Lung (tissue), 12 donors: Measurements from ENCODE around the gene PLA2G2D. TPM values are rescaled to one million over a fixed set of nuclear protein-coding genes. Genes with fewer than 3 reads are reported as not detected.

Source experiments
- ATAC-seq: fragments of 200-7000 bp; cut with Tn5 transposase; one replicate; pipeline ENCODE4 v1.9.1; 2020; ENCODE audit warnings: moderate number of reproducible peaks; ENCODE audit not compliant: insufficient read depth, low FRiP score
- DNase-seq, 3 donors: peaks; one replicate each; pipeline ENCODE4 v3.0.0-alpha.2; 2013 to 2017
- H3K27ac ChIP-seq, 2 donors: one replicate each; pipeline ENCODE4 v1.5.1; 2013; ENCODE audit warnings: mild to moderate bottlenecking in 2 of 2, moderate library complexity in 2 of 2, control low read depth in 1 of 2, inconsistent platforms in 1 of 2, low read depth in 1 of 2, low read length in 1 of 2
- H3K27me3 ChIP-seq, 3 donors: one replicate each; pipeline ENCODE4 v1.5.1; 2013; ENCODE audit warnings: low read length in 2 of 3; ENCODE audit not compliant: control insufficient read depth in 3 of 3, insufficient read depth in 3 of 3
- H3K36me3 ChIP-seq, 4 donors: one replicate each; pipeline ENCODE4 v1.5.1; 2013; ENCODE audit warnings: low read length in 4 of 4, mild to moderate bottlenecking in 1 of 4, moderate library complexity in 1 of 4; ENCODE audit not compliant: control insufficient read depth in 4 of 4, insufficient read depth in 4 of 4
- H3K4me1 ChIP-seq, 5 donors: one replicate each; pipeline ENCODE4 v1.5.1; 2013; ENCODE audit warnings: low read length in 5 of 5, mild to moderate bottlenecking in 2 of 5, moderate library complexity in 1 of 5; ENCODE audit not compliant: control insufficient read depth in 5 of 5, insufficient read depth in 5 of 5
- H3K4me3 ChIP-seq: one replicate; pipeline ENCODE4 v1.5.1; 2013; ENCODE audit warnings: mild to moderate bottlenecking, control low read depth, moderate library complexity
- H3K9ac ChIP-seq, 2 donors: one replicate each; pipeline ENCODE4 v1.5.1; 2013; ENCODE audit warnings: low read length in 2 of 2, control low read depth in 1 of 2; ENCODE audit not compliant: insufficient read depth in 1 of 2
- H3K9me3 ChIP-seq, 4 donors: one replicate each; pipeline ENCODE4 v1.5.1; 2013; ENCODE audit warnings: low read length in 3 of 4, mild to moderate bottlenecking in 1 of 4, moderate library complexity in 1 of 4; ENCODE audit not compliant: control insufficient read depth in 4 of 4, insufficient read depth in 3 of 4
- WGBS, 2 donors: extraction: QIAGEN DNeasy Blood & Tissue Kit; methylation state at CpG; one replicate each; pipeline ENCODE4 v1.1.7; 2013; 5-methylcytosine and 5-hydroxymethylcytosine counted together
- polyA plus RNA-seq, 2 donors: library from polyadenylated mRNA; stranded (reverse); fragments of 200-250 nt; gene quantifications; one replicate each; pipeline ENCODE4 v1.2.1, GENCODE V29; 2013
- total RNA-seq, 2 donors: library from RNA; depleted of rRNA in 1 of 2; stranded (reverse); fragments of >200 nt in 1 of 2; gene quantifications; one replicate each; pipeline ENCODE4 v1.2.1, GENCODE V29; 2014 to 2021
- TF ChIP-seq, protein P1 (sequence below): IDR thresholded peaks from 2 replicates; pipeline ENCODE4 v1.5.1; 2012; ENCODE audit warnings: mild to moderate bottlenecking; ENCODE audit errors: control extremely low read depth, extremely low read depth
- donor health status: control.
- donor health status: control.
- donor health status: Bipolar disorder and iron deficiency.
- donor health status: healthy.
- donor health status: DM: yes; HTN: yes; CAD: no.

PLA2G2D gene
- total and polyA plus RNA-seq, 4 donors, result 0.06 to 0.57 (median 0.06) TPM; not detected in 1

- DNase-seq (no peak), ATAC-seq (no peak)
- TF ChIP-seq, protein P1, sequence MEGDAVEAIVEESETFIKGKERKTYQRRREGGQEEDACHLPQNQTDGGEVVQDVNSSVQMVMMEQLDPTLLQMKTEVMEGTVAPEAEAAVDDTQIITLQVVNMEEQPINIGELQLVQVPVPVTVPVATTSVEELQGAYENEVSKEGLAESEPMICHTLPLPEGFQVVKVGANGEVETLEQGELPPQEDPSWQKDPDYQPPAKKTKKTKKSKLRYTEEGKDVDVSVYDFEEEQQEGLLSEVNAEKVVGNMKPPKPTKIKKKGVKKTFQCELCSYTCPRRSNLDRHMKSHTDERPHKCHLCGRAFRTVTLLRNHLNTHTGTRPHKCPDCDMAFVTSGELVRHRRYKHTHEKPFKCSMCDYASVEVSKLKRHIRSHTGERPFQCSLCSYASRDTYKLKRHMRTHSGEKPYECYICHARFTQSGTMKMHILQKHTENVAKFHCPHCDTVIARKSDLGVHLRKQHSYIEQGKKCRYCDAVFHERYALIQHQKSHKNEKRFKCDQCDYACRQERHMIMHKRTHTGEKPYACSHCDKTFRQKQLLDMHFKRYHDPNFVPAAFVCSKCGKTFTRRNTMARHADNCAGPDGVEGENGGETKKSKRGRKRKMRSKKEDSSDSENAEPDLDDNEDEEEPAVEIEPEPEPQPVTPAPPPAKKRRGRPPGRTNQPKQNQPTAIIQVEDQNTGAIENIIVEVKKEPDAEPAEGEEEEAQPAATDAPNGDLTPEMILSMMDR, result no peak
- H3K27ac ChIP-seq, result no peak overlapping the region
- no peak overlapping the region for H3K4me3 ChIP-seq
- H3K9ac ChIP-seq, result no peak overlapping the region
- H3K4me1 ChIP-seq, result peaks cover 0 to 3% (median 0%) of the 10 kb centered on the region in 5 donors
- no peaks in the 10 kb centered on the region for H3K36me3 ChIP-seq
- H3K9me3 ChIP-seq, result no peaks in the 10 kb centered on the region
- WGBS, 2 donors, result 90 to 91% methylated on average over 6 of the region's 6 CpGs
- peaks cover 0 to 25% (median 0%) of the 10 kb centered on the region in 3 donors for H3K27me3 ChIP-seq
These were observed 28.7 kb downstream of the PLA2G2D start for GRCh38 chr1:20090641-20091040.

- Histone ChIP-seq H3K9ac (no peak overlapping the region), H3K36me3 (no peaks in the 10 kb centered on the region), H3K4me3 (no peak overlapping the region), H3K4me1 (peaks cover 0 to 3% (median 0%) of the 10 kb centered on the region in 5 donors), H3K9me3 (no peaks in the 10 kb centered on the region), H3K27ac (no peak overlapping the region), H3K27me3 (peaks cover 0 to 25% (median 0%) of the 10 kb centered on the region in 3 donors)
- no peak for DNase-seq
- TF ChIP-seq, protein P1, result no peak
- no peak for ATAC-seq
- 83 to 85% methylated on average over 3 of the region's 3 CpGs for WGBS, 2 donors
These were observed 29.2 kb downstream of the PLA2G2D start for GRCh38 chr1:20090119-20090518.

GRCh38 chr1:20089328-20090077 is 29.8 kb downstream of the PLA2G2D start:
- peaks cover 0 to 25% (median 0%) of the 10 kb centered on the region in 3 donors for H3K27me3 ChIP-seq
- no peak overlapping the region for H3K4me3 ChIP-seq
- H3K9me3 ChIP-seq, result no peaks in the 10 kb centered on the region
- H3K27ac ChIP-seq, result no peak overlapping the region
- H3K36me3 ChIP-seq, result no peaks in the 10 kb centered on the region
- DNase-seq, result no peak
- ATAC-seq, result no peak
- H3K9ac ChIP-seq, result no peak overlapping the region
- TF ChIP-seq, protein P1, result no peak
- H3K4me1 ChIP-seq, result peaks cover 0 to 3% (median 0%) of the 10 kb centered on the region in 5 donors
- WGBS, 2 donors, result 85 to 90% methylated on average over 19 of the region's 19 CpGs
